Stimulated activated naive CD8-positive, alpha-beta T cell treated with anti-CD3 and anti-CD28 coated beads, Interleukin-15, amount 100 ng/mL, for 72 hours (primary cell): Measurements from ENCODE around the gene TBATA.

Experiments
- ATAC-seq: fragments of 150-1000 bp; cut with Tn5 transposase; 2 replicates; pipeline ENCODE4 v1.10.0; 2021; ENCODE audit warnings: mild to moderate bottlenecking, moderate library complexity
- DNase-seq, 2 donors: peaks; one replicate each; pipeline ENCODE4 v3.0.0; 2021 to 2022
- H3K27ac Mint-ChIP-seq, 2 donors: one replicate each; pipeline ENCODE4 v1.8.0; 2022; ENCODE audit warnings: mild to moderate bottlenecking in 2 of 2, mixed read lengths in 2 of 2, moderate library complexity in 2 of 2
- H3K27me3 Mint-ChIP-seq: one replicate; pipeline ENCODE4 v1.8.0; 2022; ENCODE audit warnings: mixed read lengths
- H3K4me1 Mint-ChIP-seq: one replicate; pipeline ENCODE4 v1.8.0; 2022; ENCODE audit warnings: mild to moderate bottlenecking, mixed read lengths
- H3K4me3 Mint-ChIP-seq, 2 donors: one replicate each; pipeline ENCODE4 v1.8.0; 2022; ENCODE audit warnings: mild to moderate bottlenecking in 2 of 2, mixed read lengths in 2 of 2, moderate library complexity in 1 of 2
- H3K9me3 Mint-ChIP-seq, 2 donors: one replicate each; pipeline ENCODE4 v1.8.0; 2022; ENCODE audit warnings: mixed read lengths in 2 of 2

The TBATA gene

GRCh38 chr10:70748801-70749573 lies 36.2 kb downstream of the TBATA start:
- H3K9me3 Mint-ChIP-seq = no peaks in the 10 kb centered on the region
- H3K27ac Mint-ChIP-seq = no peak overlapping the region
- no peaks in the 10 kb centered on the region for H3K4me1 Mint-ChIP-seq
- no peaks in the 10 kb centered on the region for H3K27me3 Mint-ChIP-seq
- DNase-seq (no peak), ATAC-seq (no peak)
- H3K4me3 Mint-ChIP-seq = no peak overlapping the region

- H3K9me3 Mint-ChIP-seq = no peaks in the 10 kb centered on the region
- DNase-seq (no peak), ATAC-seq (no peak)
- peaks cover 4% of the 10 kb centered on the region for H3K4me1 Mint-ChIP-seq
- no peaks in the 10 kb centered on the region for H3K27me3 Mint-ChIP-seq
- no peak overlapping the region for H3K4me3 Mint-ChIP-seq
- H3K27ac Mint-ChIP-seq = no peak overlapping the region
Measured at GRCh38 chr10:70748305-70748704, 36.9 kb downstream of the TBATA start.

GRCh38 chr10:70747192-70747965 lies 37.8 kb downstream of the TBATA start:
- Mint-ChIP-seq H3K4me1 (peaks cover 13% of the 10 kb centered on the region), H3K4me3 (no peak overlapping the region), H3K27ac (peak overlapping the region; percentile 16 to 29), H3K9me3 (no peaks in the 10 kb centered on the region), H3K27me3 (no peaks in the 10 kb centered on the region)
- DNase-seq (no peak), ATAC-seq (no peak)

GRCh38 chr10:70745555-70745954 lies 39.6 kb downstream of the TBATA start:
- no peak for ATAC-seq
- Mint-ChIP-seq H3K27me3 (no peaks in the 10 kb centered on the region), H3K27ac (peak overlapping the region; percentile 12 to 89), H3K4me1 (peaks cover 29% of the 10 kb centered on the region), H3K4me3 (no peak overlapping the region), H3K9me3 (no peaks in the 10 kb centered on the region)
- no peak for DNase-seq

GRCh38 chr10:70744617-70745143 lies 40.5 kb downstream of the TBATA start:
- DNase-seq (no peak), ATAC-seq (no peak)
- Mint-ChIP-seq H3K9me3 (no peaks in the 10 kb centered on the region), H3K4me3 (no peak overlapping the region), H3K27ac (peak overlapping the region; percentile 89 to 92), H3K27me3 (no peaks in the 10 kb centered on the region), H3K4me1 (peaks cover 33% of the 10 kb centered on the region)

GRCh38 chr10:70743879-70744278 lies 41.3 kb downstream of the TBATA start:
- no peaks in the 10 kb centered on the region for H3K9me3 Mint-ChIP-seq
- H3K4me1 Mint-ChIP-seq = peaks cover 33% of the 10 kb centered on the region
- H3K4me3 Mint-ChIP-seq = no peak overlapping the region
- H3K27ac Mint-ChIP-seq = no peak overlapping the region
- H3K27me3 Mint-ChIP-seq = no peaks in the 10 kb centered on the region
- ATAC-seq (no peak), DNase-seq (no peak)

GRCh38 chr10:70743430-70743788 lies 41.8 kb downstream of the TBATA start:
- Mint-ChIP-seq H3K27ac (no peak overlapping the region), H3K4me1 (peaks cover 33% of the 10 kb centered on the region), H3K4me3 (no peak overlapping the region), H3K27me3 (no peaks in the 10 kb centered on the region), H3K9me3 (no peaks in the 10 kb centered on the region)
- no peak for ATAC-seq
- DNase-seq = no peak

GRCh38 chr10:70742537-70743429 lies 42.4 kb downstream of the TBATA start:
- Mint-ChIP-seq H3K9me3 (no peaks in the 10 kb centered on the region), H3K27me3 (no peaks in the 10 kb centered on the region), H3K4me1 (peaks cover 33% of the 10 kb centered on the region), H3K27ac (peak overlapping the region; percentile 16 to 77), H3K4me3 (peak overlapping the region; percentile 10 to 56)
- ATAC-seq (peak; percentile 46), DNase-seq (no peak)

GRCh38 chr10:70740406-70741288 lies 44.5 kb downstream of the TBATA start:
- peaks cover 33% of the 10 kb centered on the region for H3K4me1 Mint-ChIP-seq
- no peaks in the 10 kb centered on the region for H3K9me3 Mint-ChIP-seq
- H3K4me3 Mint-ChIP-seq = no peak overlapping the region
- H3K27ac Mint-ChIP-seq = peak overlapping the region in 1 of 2 donors; percentile 60
- no peak for ATAC-seq
- no peak for DNase-seq
- H3K27me3 Mint-ChIP-seq = no peaks in the 10 kb centered on the region

- no peaks in the 10 kb centered on the region for H3K9me3 Mint-ChIP-seq
- H3K27me3 Mint-ChIP-seq = no peaks in the 10 kb centered on the region
- no peak overlapping the region for H3K27ac Mint-ChIP-seq
- DNase-seq (no peak), ATAC-seq (no peak)
- H3K4me1 Mint-ChIP-seq = peaks cover 33% of the 10 kb centered on the region
- H3K4me3 Mint-ChIP-seq = no peak overlapping the region
Measured at GRCh38 chr10:70738761-70739121, 46.4 kb downstream of the TBATA start.

GRCh38 chr10:70738006-70738760 lies 47.0 kb downstream of the TBATA start:
- DNase-seq = no peak
- no peak overlapping the region for H3K4me3 Mint-ChIP-seq
- H3K27ac Mint-ChIP-seq = no peak overlapping the region
- no peaks in the 10 kb centered on the region for H3K27me3 Mint-ChIP-seq
- H3K9me3 Mint-ChIP-seq = no peaks in the 10 kb centered on the region
- peaks cover 28% of the 10 kb centered on the region for H3K4me1 Mint-ChIP-seq
- ATAC-seq = peak; percentile 64

GRCh38 chr10:70737250-70737649 lies 47.9 kb downstream of the TBATA start:
- Mint-ChIP-seq H3K27me3 (no peaks in the 10 kb centered on the region), H3K27ac (no peak overlapping the region), H3K9me3 (no peaks in the 10 kb centered on the region), H3K4me1 (peaks cover 19% of the 10 kb centered on the region), H3K4me3 (no peak overlapping the region)
- ATAC-seq (no peak), DNase-seq (no peak)

GRCh38 chr10:70736525-70736924 lies 48.7 kb downstream of the TBATA start:
- DNase-seq (no peak), ATAC-seq (no peak)
- H3K9me3 Mint-ChIP-seq = no peaks in the 10 kb centered on the region
- peak overlapping the region in 1 of 2 donors; percentile 20 for H3K27ac Mint-ChIP-seq
- no peaks in the 10 kb centered on the region for H3K27me3 Mint-ChIP-seq
- no peak overlapping the region for H3K4me3 Mint-ChIP-seq
- peaks cover 12% of the 10 kb centered on the region for H3K4me1 Mint-ChIP-seq

GRCh38 chr10:70735161-70735560 lies 50.0 kb downstream of the TBATA start:
- Mint-ChIP-seq H3K4me3 (no peak overlapping the region), H3K27me3 (no peaks in the 10 kb centered on the region), H3K9me3 (no peaks in the 10 kb centered on the region), H3K4me1 (peaks cover under 1% of the 10 kb centered on the region), H3K27ac (no peak overlapping the region)
- DNase-seq (no peak), ATAC-seq (no peak)
